A673 (cell line): ENCODE measurements around the gene TNFAIP8L3. TPM values are rescaled to one million over a fixed set of nuclear protein-coding genes. Genes with fewer than 3 reads are reported as not detected.

Experiments used
- BruUV-seq: library from RNA; stranded (reverse); fragments of 400-500 nt; replicated peaks from 2 replicates; lab custom pipeline; 2021; lab: Mats Ljungman, UMichigan
- CTCF ChIA-PET: fragments of 300-600 bp; sonication (Branson Sonifier 250); formaldehyde crosslinking; loops from one replicate; lab custom pipeline; 2022; ENCODE audit warnings: antibody characterized with exemption; lab: Charles Lee
- POLR2A ChIA-PET: fragments of 300-600 bp; sonication (Branson Sonifier 250); formaldehyde crosslinking; loops from one replicate; lab custom pipeline; 2022; ENCODE audit warnings: antibody characterized with exemption; ENCODE audit not compliant: low non-redundant PET; lab: Charles Lee
- DNase-seq: peaks from one replicate; pipeline ENCODE4 v3.0.0-alpha.2; 2015; ENCODE audit warnings: low spot score
- H3K27ac ChIP-seq: fragments of 200-600 bp; sonication (generic); 2 replicates; pipeline ENCODE4 v1.5.1; 2016; ENCODE audit warnings: mixed run types, low read depth, mild to moderate bottlenecking, mixed read lengths, antibody characterized with exemption, low read length; ENCODE audit not compliant: poor library complexity, severe bottlenecking
- H3K27me3 ChIP-seq: fragments of 200-600 bp; sonication (generic); replicated peaks from 2 replicates; pipeline ENCODE4 v1.6.1; 2017; ENCODE audit warnings: mixed run types, low read depth, mild to moderate bottlenecking, mixed read lengths, antibody characterized with exemption, low read length; ENCODE audit not compliant: insufficient read depth, poor library complexity
- H3K36me3 ChIP-seq: fragments of 200-600 bp; sonication (generic); 2 replicates; pipeline ENCODE4 v1.6.1; 2016; ENCODE audit warnings: mixed run types, mild to moderate bottlenecking, mixed read lengths, antibody characterized with exemption, low read length; ENCODE audit not compliant: insufficient read depth, poor library complexity, severe bottlenecking
- H3K4me1 ChIP-seq: fragments of 200-600 bp; sonication (generic); 2 replicates; pipeline ENCODE4 v1.6.1; 2017; ENCODE audit warnings: mixed run types, mild to moderate bottlenecking, mixed read lengths, antibody characterized with exemption, low read length; ENCODE audit not compliant: insufficient read depth, poor library complexity, severe bottlenecking
- H3K4me3 ChIP-seq: fragments of 200-600 bp; sonication (generic); 2 replicates; pipeline ENCODE4 v1.5.1; 2016; ENCODE audit warnings: low read depth, mixed run types, mild to moderate bottlenecking, mixed read lengths, low read length; ENCODE audit not compliant: poor library complexity, severe bottlenecking
- H3K9me3 ChIP-seq: fragments of 200-600 bp; sonication (generic); 2 replicates; pipeline ENCODE4 v1.6.1; 2016; ENCODE audit warnings: mixed run types, low read depth, mild to moderate bottlenecking, mixed read lengths, antibody characterized with exemption, low read length; ENCODE audit not compliant: poor library complexity, severe bottlenecking
- EZH2 ChIP-seq: fragments of 200-600 bp; sonication (generic); IDR thresholded peaks from 2 replicates; pipeline ENCODE4 v1.6.1; 2017; ENCODE audit warnings: borderline replicate concordance, low read depth, mild to moderate bottlenecking, mixed read lengths, antibody characterized with exemption, low read length; ENCODE audit not compliant: poor library complexity, severe bottlenecking
- intact Hi-C: fragments of 100-400 bp; cut with micrococcal nuclease; formaldehyde crosslinking; loops from one replicate; pipeline ENCODE4 v1.10.0; 2022; ENCODE audit not compliant: unreplicated experiment
- total RNA-seq: library from RNA; stranded (reverse); gene quantifications from 2 replicates; pipeline ENCODE4 v1.2.3, GENCODE V29; 2021
- TF ChIP-seq, protein P1 (sequence below): fragments of 300-800, 200-600 bp; sonication (generic); conservative IDR thresholded peaks from 2 replicates; pipeline ENCODE4 v1.5.1; 2017; ENCODE audit warnings: low read depth, mild to moderate bottlenecking, antibody characterized with exemption, low read length, moderate library complexity, mixed read lengths

TNFAIP8L3 gene
- total RNA-seq, 1 experiment from 2014 or later = 0.15 TPM

DNA sequence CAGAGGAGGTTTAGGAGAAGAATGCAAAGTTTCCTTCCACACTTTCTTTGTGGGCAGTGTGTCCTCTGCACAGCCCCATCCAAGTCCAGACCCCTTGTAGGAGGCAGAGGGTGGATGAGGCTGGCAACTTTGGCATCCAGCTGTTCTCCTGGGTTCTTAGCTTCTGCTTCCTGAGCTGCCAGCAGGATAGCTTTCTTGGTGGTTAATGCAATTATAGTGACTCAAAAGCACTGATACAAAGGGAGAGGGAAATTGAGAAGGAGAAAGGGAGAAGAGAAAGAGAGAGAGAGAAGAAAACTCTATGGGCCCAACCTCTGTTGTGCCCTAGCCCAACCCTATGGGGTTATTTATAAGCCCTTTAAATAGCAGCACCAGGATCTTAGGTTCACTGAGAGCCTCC is 4.5 kb upstream of the TNFAIP8L3 start:
- no peaks in the 10 kb centered on the region for H3K9me3 ChIP-seq
- no TSS peak for BruUV-seq
- TF ChIP-seq, protein P1, sequence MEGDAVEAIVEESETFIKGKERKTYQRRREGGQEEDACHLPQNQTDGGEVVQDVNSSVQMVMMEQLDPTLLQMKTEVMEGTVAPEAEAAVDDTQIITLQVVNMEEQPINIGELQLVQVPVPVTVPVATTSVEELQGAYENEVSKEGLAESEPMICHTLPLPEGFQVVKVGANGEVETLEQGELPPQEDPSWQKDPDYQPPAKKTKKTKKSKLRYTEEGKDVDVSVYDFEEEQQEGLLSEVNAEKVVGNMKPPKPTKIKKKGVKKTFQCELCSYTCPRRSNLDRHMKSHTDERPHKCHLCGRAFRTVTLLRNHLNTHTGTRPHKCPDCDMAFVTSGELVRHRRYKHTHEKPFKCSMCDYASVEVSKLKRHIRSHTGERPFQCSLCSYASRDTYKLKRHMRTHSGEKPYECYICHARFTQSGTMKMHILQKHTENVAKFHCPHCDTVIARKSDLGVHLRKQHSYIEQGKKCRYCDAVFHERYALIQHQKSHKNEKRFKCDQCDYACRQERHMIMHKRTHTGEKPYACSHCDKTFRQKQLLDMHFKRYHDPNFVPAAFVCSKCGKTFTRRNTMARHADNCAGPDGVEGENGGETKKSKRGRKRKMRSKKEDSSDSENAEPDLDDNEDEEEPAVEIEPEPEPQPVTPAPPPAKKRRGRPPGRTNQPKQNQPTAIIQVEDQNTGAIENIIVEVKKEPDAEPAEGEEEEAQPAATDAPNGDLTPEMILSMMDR = no peak
- TF ChIP-seq EZH2 = no peak
- H3K4me1 ChIP-seq = peaks cover 8% of the 10 kb centered on the region
- ChIA-PET CTCF (interaction anchor here (0.6 kb wide), 1 partner anchor 252 kb away, joined by 3 read pairs; no protein-coding TSS in a partner anchor), POLR2A (no interaction called here)
- peaks cover 57% of the 10 kb centered on the region for H3K27me3 ChIP-seq
- no peak overlapping the region for H3K4me3 ChIP-seq
- peak; percentile 61 for DNase-seq
- H3K36me3 ChIP-seq = no peaks in the 10 kb centered on the region
- intact Hi-C loops = no loop called here
- H3K27ac ChIP-seq = no peak overlapping the region

DNA sequence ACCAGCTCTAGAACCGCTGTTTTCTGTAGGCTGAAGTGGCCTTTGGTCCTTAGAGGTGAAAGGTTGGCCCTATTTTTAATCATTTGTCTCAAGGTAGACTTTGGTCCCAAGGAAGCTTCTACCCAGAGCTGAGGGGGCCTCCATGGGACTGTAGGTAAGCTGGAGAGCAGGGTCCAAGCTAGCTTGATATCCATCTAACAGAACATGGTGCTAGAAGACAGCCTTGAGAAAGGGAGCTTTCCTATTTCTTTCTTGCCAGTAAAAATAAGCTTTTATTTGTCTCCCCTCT is 3.6 kb upstream of the TNFAIP8L3 start:
- ChIA-PET CTCF (interaction anchor here (0.7 kb wide), 1 partner anchor 1626 kb away, joined by 3 read pairs; no protein-coding TSS in a partner anchor), POLR2A (no interaction called here)
- no peak for DNase-seq
- no TSS peak for BruUV-seq
- H3K36me3 ChIP-seq = no peaks in the 10 kb centered on the region
- no peak for TF ChIP-seq EZH2
- TF ChIP-seq, protein P1 = no peak
- peaks cover 62% of the 10 kb centered on the region for H3K27me3 ChIP-seq
- no peak overlapping the region for H3K27ac ChIP-seq
- H3K9me3 ChIP-seq = no peaks in the 10 kb centered on the region
- H3K4me3 ChIP-seq = no peak overlapping the region
- peaks cover 8% of the 10 kb centered on the region for H3K4me1 ChIP-seq
- intact Hi-C loops = no loop called here

DNA sequence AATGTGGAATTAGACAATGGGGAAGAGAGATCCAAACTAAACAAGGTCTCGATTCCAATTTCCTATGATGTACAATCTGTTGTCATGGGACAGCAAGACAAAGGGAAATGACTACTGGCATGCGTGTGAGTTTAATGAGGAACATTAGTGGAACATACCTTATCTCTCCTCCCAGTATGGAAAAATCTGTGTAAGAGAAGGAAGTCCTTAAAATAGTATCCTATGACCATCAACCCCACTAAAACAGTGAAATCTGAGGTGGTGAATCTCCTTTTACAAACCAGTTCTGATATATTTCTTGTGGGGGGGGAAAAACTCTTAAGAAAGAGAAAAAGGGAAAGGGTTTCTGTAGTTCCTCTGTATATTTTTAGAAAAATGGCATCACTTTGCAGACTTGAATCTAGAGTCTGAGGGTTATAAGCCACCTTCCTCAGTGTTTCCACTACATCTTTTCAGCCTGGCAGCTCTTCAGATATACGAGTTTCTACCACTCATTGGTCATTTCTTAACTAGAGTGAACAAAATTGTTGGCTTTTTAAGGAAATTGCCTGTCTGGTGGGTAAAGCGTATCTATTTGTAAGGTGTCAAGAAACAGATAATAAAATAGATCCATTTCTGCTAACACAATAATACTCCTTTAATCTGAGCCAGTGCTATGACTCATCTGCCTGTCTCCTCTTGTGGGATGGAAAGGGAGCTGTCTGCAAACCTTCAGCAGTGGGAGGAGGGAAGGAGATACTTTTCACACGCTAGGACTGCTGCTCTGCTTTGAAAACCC is 3.0 kb upstream of the TNFAIP8L3 start:
- Histone ChIP-seq H3K4me1 (peaks cover 8% of the 10 kb centered on the region), H3K27me3 (peaks cover 67% of the 10 kb centered on the region), H3K36me3 (no peaks in the 10 kb centered on the region), H3K9me3 (no peaks in the 10 kb centered on the region), H3K4me3 (no peak overlapping the region), H3K27ac (no peak overlapping the region)
- CTCF ChIA-PET = interaction anchor here (0.7 kb wide), 1 partner anchor 1626 kb away, joined by 3 read pairs; no protein-coding TSS in a partner anchor
- no peak for TF ChIP-seq EZH2
- TF ChIP-seq, protein P1 = no peak
- BruUV-seq = no TSS peak
- POLR2A ChIA-PET = no interaction called here
- DNase-seq = peak; percentile 50
- intact Hi-C loops = loop anchor here (2.0 kb wide), 1 partner anchor 25 kb away; no protein-coding TSS in a partner anchor
